Sigmoid colon (tissue), 4 donors: ENCODE results near the gene JAKMIP1.

Experiments
- EP300 ChIP-seq, 4 donors: sonication (generic); formaldehyde crosslinking; IDR thresholded peaks; one replicate each; pipeline ENCODE4 v1.6.1; 2017; ENCODE audit warnings: antibody characterized with exemption in 4 of 4
- POLR2A ChIP-seq, 2 donors: fragments of 450-650 bp; IDR thresholded peaks; one replicate each; pipeline ENCODE4 v1.6.1; 2016; ENCODE audit warnings: antibody characterized with exemption in 2 of 2, mild to moderate bottlenecking in 2 of 2, moderate library complexity in 2 of 2
- POLR2AphosphoS5 ChIP-seq, 4 donors: sonication (generic); formaldehyde crosslinking; IDR thresholded peaks; one replicate each; pipeline ENCODE4 v1.6.1; 2017; ENCODE audit warnings: antibody characterized with exemption in 4 of 4
- TF ChIP-seq, protein P1 (sequence below), 4 experiments: fragments of 450-650 bp in 3 of 4; fragments of 200-600 bp in 1 of 4; IDR thresholded peaks; one replicate each; pipeline ENCODE4 v1.5.1; 2016 to 2019; ENCODE audit warnings: antibody characterized with exemption in 4 of 4, mild to moderate bottlenecking in 3 of 4, moderate library complexity in 2 of 4

DNA sequence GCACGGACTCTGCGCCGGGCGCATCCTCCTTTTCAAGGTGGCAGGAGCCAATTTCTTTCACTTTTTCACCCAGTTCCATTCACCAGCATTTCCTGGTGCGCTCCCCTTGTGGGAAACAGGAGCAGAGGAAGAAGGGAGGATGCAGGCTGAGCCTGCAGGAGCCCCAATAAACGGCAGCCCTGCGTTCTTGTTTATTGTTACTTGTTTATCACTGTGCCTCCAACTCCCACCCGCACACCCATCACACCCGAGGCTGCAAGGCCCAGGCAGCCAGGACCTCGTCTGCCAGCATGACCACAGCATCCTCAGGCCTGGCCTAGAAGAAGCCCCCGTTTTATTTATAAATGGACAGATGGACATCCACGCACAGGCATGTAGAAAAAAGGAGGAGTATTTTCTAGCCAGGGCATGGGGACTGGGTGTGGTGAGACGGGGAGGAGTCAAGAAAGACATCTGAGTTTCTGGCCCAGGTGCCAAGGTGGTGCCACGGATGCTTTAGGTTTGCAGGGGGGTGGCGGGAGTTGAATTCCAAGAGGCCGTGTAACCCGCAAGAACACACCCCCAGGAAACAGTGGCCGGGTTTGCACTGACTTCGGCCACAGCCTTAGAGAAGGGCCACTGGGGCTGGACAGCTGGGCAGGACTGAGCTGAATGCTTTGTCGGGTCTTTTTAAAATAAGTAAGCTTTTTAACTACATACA lies 51.7 kb downstream of the JAKMIP1 start:
- TF ChIP-seq, protein P1, sequence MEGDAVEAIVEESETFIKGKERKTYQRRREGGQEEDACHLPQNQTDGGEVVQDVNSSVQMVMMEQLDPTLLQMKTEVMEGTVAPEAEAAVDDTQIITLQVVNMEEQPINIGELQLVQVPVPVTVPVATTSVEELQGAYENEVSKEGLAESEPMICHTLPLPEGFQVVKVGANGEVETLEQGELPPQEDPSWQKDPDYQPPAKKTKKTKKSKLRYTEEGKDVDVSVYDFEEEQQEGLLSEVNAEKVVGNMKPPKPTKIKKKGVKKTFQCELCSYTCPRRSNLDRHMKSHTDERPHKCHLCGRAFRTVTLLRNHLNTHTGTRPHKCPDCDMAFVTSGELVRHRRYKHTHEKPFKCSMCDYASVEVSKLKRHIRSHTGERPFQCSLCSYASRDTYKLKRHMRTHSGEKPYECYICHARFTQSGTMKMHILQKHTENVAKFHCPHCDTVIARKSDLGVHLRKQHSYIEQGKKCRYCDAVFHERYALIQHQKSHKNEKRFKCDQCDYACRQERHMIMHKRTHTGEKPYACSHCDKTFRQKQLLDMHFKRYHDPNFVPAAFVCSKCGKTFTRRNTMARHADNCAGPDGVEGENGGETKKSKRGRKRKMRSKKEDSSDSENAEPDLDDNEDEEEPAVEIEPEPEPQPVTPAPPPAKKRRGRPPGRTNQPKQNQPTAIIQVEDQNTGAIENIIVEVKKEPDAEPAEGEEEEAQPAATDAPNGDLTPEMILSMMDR (IDR thresholded peaks at IDR 0.05): no peak
- TF ChIP-seq POLR2A (IDR thresholded peaks at IDR 0.05) (no peak), EP300 (IDR thresholded peaks at IDR 0.05) (no peak), POLR2AphosphoS5 (IDR thresholded peaks at IDR 0.05) (no peak)
